HCT116 (cell line): ENCODE data around the gene ITPR1. TPM values are rescaled to one million over a fixed set of nuclear protein-coding genes. Genes with fewer than 3 reads are reported as not detected.

ENCODE experiments used
- ATAC-seq: fragments of 200-7000 bp; cut with Tn5 transposase; 2 replicates; pipeline ENCODE4 v1.9.1; 2020; ENCODE audit warnings: mild to moderate bottlenecking, moderate library complexity
- BruUV-seq: library from RNA; stranded (reverse); fragments of 400-500 nt; replicated peaks from 2 replicates; lab custom pipeline; 2021; lab: Mats Ljungman, UMichigan
- CTCF ChIA-PET: fragments of 300-600 bp; sonication (Branson Sonifier 250); formaldehyde crosslinking; loops from one replicate; lab custom pipeline; 2021; ENCODE audit warnings: antibody characterized with exemption; lab: Charles Lee
- POLR2A ChIA-PET: fragments of 300-600, 350-600 bp; sonication (Branson Sonifier 250); formaldehyde crosslinking; loops from one replicate; lab custom pipeline; 2021; ENCODE audit warnings: antibody characterized with exemption; lab: Charles Lee
- RAD21 ChIA-PET, 2 experiments: fragments of 300-600 bp; sonication (Branson Sonifier 250); formaldehyde crosslinking; loops; one replicate each; lab custom pipeline; 2023; ENCODE audit warnings: low total read pairs in 2 of 2; ENCODE audit not compliant: uncharacterized antibody in 2 of 2, unreplicated experiment in 2 of 2, low non-redundant PET in 1 of 2; lab: Charles Lee
- DNase-seq: peaks from one replicate; pipeline ENCODE4 v3.0.0-alpha.2; 2010; ENCODE audit warnings: low read depth, low spot score
- H2AFZ ChIP-seq: fragments of 200-600 bp; shearing (Covaris generic), sonication (generic); 2 replicates; pipeline ENCODE4 v1.6.1; 2017; ENCODE audit warnings: low read depth, mixed run types, mixed read lengths, antibody characterized with exemption, low read length; ENCODE audit not compliant: poor library complexity, severe bottlenecking
- H3K27ac ChIP-seq: 2 replicates; pipeline ENCODE4 v1.5.1; 2012; ENCODE audit warnings: low read depth, low read length
- H3K27me3 ChIP-seq: fragments of 200-600 bp; sonication (generic); 2 replicates; pipeline ENCODE4 v1.6.1; 2016; ENCODE audit warnings: mixed run types, low read length, mixed read lengths; ENCODE audit not compliant: insufficient read depth
- H3K36me3 ChIP-seq, 2 experiments: fragments of 200-500 bp in 1 of 2; fragments of 200-600 bp in 1 of 2; sonication (Bioruptor generic) in 1 of 2; sonication (generic) in 1 of 2; 2 replicates each; pipeline versions ENCODE4 v1.5.1 to v1.6.1; 2014 to 2016; ENCODE audit warnings: low read length in 2 of 2, inconsistent platforms in 1 of 2, mixed read lengths in 1 of 2, mixed run types in 1 of 2; ENCODE audit not compliant: insufficient read depth in 2 of 2, control insufficient read depth in 1 of 2
- H3K4me1 ChIP-seq, 2 experiments: fragments of 200-600 bp in 1 of 2; sonication (generic) in 1 of 2; 2 replicates each; pipeline versions ENCODE4 v1.5.1 to v1.6.1; 2012 to 2017; ENCODE audit warnings: low read length in 2 of 2, inconsistent platforms in 1 of 2, mild to moderate bottlenecking in 1 of 2, mixed read lengths in 1 of 2, mixed run types in 1 of 2, moderate library complexity in 1 of 2; ENCODE audit not compliant: insufficient read depth in 2 of 2, control insufficient read depth in 1 of 2
- H3K4me2 ChIP-seq: fragments of 200-600 bp; sonication (generic); 2 replicates; pipeline ENCODE4 v1.6.1; 2017; ENCODE audit warnings: mixed run types, low read length, mixed read lengths
- H3K4me3 ChIP-seq, 2 experiments: fragments of 200-600 bp in 1 of 2; sonication (generic) in 1 of 2; replicated peaks in 1 of 2; 2 replicates each; pipeline ENCODE4 v1.5.1; 2011 to 2016; ENCODE audit warnings: low read length in 2 of 2, control low read depth in 1 of 2, low read depth in 1 of 2, mild to moderate bottlenecking in 1 of 2, mixed read lengths in 1 of 2, mixed run types in 1 of 2
- H3K79me2 ChIP-seq: fragments of 200-600 bp; sonication (generic); 2 replicates; pipeline ENCODE4 v1.6.1; 2017; ENCODE audit warnings: mild to moderate bottlenecking, mixed run types, low read length, moderate library complexity, mixed read lengths; ENCODE audit not compliant: insufficient read depth
- H3K9ac ChIP-seq: fragments of 200-600 bp; sonication (generic); 2 replicates; pipeline ENCODE4 v1.6.1; 2016; ENCODE audit warnings: low read length, mixed read lengths
- H3K9me2 ChIP-seq: fragments of 200-600 bp; sonication (generic), shearing (Covaris generic); 2 replicates; pipeline ENCODE4 v1.6.1; 2017; ENCODE audit warnings: mixed run types, mild to moderate bottlenecking, moderate library complexity; ENCODE audit not compliant: insufficient read depth
- H3K9me3 ChIP-seq, 2 experiments: fragments of 200-500 bp in 1 of 2; fragments of 200-600 bp in 1 of 2; sonication (Bioruptor generic) in 1 of 2; sonication (generic) in 1 of 2; 2 replicates each; pipeline ENCODE4 v1.6.1; 2014 to 2017; ENCODE audit warnings: low read length in 2 of 2, mixed read lengths in 2 of 2, inconsistent platforms in 1 of 2, low read depth in 1 of 2, mild to moderate bottlenecking in 1 of 2, mixed run types in 1 of 2, moderate library complexity in 1 of 2; ENCODE audit not compliant: control insufficient read depth in 1 of 2, insufficient read depth in 1 of 2
- H4K20me1 ChIP-seq: fragments of 200-600 bp; sonication (generic), shearing (Covaris generic); 2 replicates; pipeline ENCODE4 v1.6.1; 2017; ENCODE audit warnings: mixed run types, mild to moderate bottlenecking, moderate library complexity; ENCODE audit not compliant: insufficient read depth
- EGR1 ChIP-seq: IDR thresholded peaks from 2 replicates; pipeline ENCODE4 v1.6.1; 2012; ENCODE audit warnings: low read depth
- ELF1 ChIP-seq: IDR thresholded peaks from 2 replicates; pipeline ENCODE4 v1.6.1; 2012; ENCODE audit warnings: low read depth, borderline replicate concordance
- EZH2phosphoT487 ChIP-seq: fragments of 200-600 bp; IDR thresholded peaks from 2 replicates; pipeline ENCODE4 v1.6.1; 2018; ENCODE audit warnings: antibody characterized with exemption, borderline replicate concordance
- POLR2A ChIP-seq: IDR thresholded peaks from 2 replicates; pipeline ENCODE4 v1.7.0; 2011; ENCODE audit warnings: borderline replicate concordance; ENCODE audit not compliant: insufficient read depth, insufficient read length; ENCODE audit errors: extremely low read depth
- POLR2AphosphoS5 ChIP-seq: IDR thresholded peaks from 2 replicates; pipeline ENCODE4 v1.6.1; 2011; ENCODE audit warnings: mild to moderate bottlenecking, low read depth, low read length, moderate library complexity
- RAD21 ChIP-seq: IDR thresholded peaks from 2 replicates; pipeline ENCODE4 v1.6.1; 2012; ENCODE audit warnings: low read depth, mild to moderate bottlenecking
- SIN3A ChIP-seq: IDR thresholded peaks from 2 replicates; pipeline ENCODE4 v1.6.1; 2012; ENCODE audit warnings: low read depth
- SP1 ChIP-seq: IDR thresholded peaks from 2 replicates; pipeline ENCODE4 v1.6.1; 2012; ENCODE audit warnings: low read depth
- SRF ChIP-seq: IDR thresholded peaks from 2 replicates; pipeline ENCODE4 v1.6.1; 2012; ENCODE audit warnings: low read depth
- TCF7L2 ChIP-seq: IDR thresholded peaks from 2 replicates; pipeline ENCODE4 v1.7.0; 2011; ENCODE audit warnings: borderline replicate concordance, inconsistent platforms; ENCODE audit not compliant: insufficient read depth, insufficient read length; ENCODE audit errors: extremely low read depth
- ZBTB33 ChIP-seq: IDR thresholded peaks from 2 replicates; pipeline ENCODE4 v1.6.1; 2011; ENCODE audit warnings: mild to moderate bottlenecking, low read length, moderate library complexity; ENCODE audit not compliant: insufficient replicate concordance; ENCODE audit errors: extremely low read depth
- ZFX ChIP-seq: fragments of 450-650 bp; IDR thresholded peaks from 2 replicates; pipeline ENCODE4 v1.6.1; 2017
- ZNF274 ChIP-seq: fragments of 200-500 bp; sonication (Bioruptor generic); IDR thresholded peaks from 2 replicates; pipeline ENCODE4 v1.6.1; 2014; ENCODE audit warnings: mild to moderate bottlenecking, low read depth, low read length, inconsistent platforms
- intact Hi-C: fragments of 100-400 bp; cut with micrococcal nuclease; formaldehyde crosslinking; loops from 2 replicates; pipeline ENCODE4 v1.10.0; 2022
- total RNA-seq: library from RNA; stranded (reverse); gene quantifications from one replicate; pipeline ENCODE4 v1.2.1, GENCODE V29; 2021; ENCODE audit not compliant: unreplicated experiment
- TF ChIP-seq, protein P1 (sequence below): IDR thresholded peaks from 2 replicates; pipeline ENCODE4 v1.6.1; 2012; ENCODE audit warnings: low read depth
- TF ChIP-seq, protein P2 (sequence below): IDR thresholded peaks from 2 replicates; pipeline ENCODE4 v1.6.1; 2012

Gene ITPR1
- total RNA-seq, 1 experiment from 2014 or later: 9.2 TPM

- RAD21 ChIA-PET: no interaction called here
- ATAC-seq: no peak
- Histone ChIP-seq H4K20me1 (no peaks in the 10 kb centered on the region), H3K36me3 (no peaks in the 10 kb centered on the region), H3K79me2 (no peaks in the 10 kb centered on the region), H3K4me3 (no peak overlapping the region), H3K27me3 (peaks cover 4% of the 10 kb centered on the region), H3K9me2 (no peaks in the 10 kb centered on the region), H2AFZ (no peak overlapping the region), H3K27ac (no peak overlapping the region), H3K9me3 (no peaks in the 10 kb centered on the region), H3K4me2 (no peak overlapping the region), H3K4me1 (peaks cover 17% of the 10 kb centered on the region in 2 experiments), H3K9ac (no peak overlapping the region)
- POLR2A ChIA-PET: no interaction called here
- BruUV-seq: no TSS peak
- TF ChIP-seq ZFX (no peak), SRF (no peak)
- CTCF ChIA-PET: no interaction called here
- intact Hi-C loops: no loop called here
- DNase-seq: no peak
Measured at GRCh38 chr3:4743371-4743770, 250.2 kb downstream of the ITPR1 start.

- Histone ChIP-seq H3K9ac (no peak overlapping the region), H3K36me3 (no peaks in the 10 kb centered on the region), H4K20me1 (no peaks in the 10 kb centered on the region), H3K4me1 (peaks cover 17% of the 10 kb centered on the region in 2 experiments), H3K9me2 (no peaks in the 10 kb centered on the region), H3K4me2 (no peak overlapping the region), H3K27ac (no peak overlapping the region), H3K4me3 (no peak overlapping the region), H3K9me3 (no peaks in the 10 kb centered on the region), H2AFZ (no peak overlapping the region), H3K79me2 (no peaks in the 10 kb centered on the region), H3K27me3 (peaks cover 4% of the 10 kb centered on the region)
- ATAC-seq (no peak), DNase-seq (no peak)
- intact Hi-C loops: no loop called here
- ChIA-PET CTCF (no interaction called here), POLR2A (no interaction called here), RAD21 (no interaction called here)
- no TSS peak for BruUV-seq
- TF ChIP-seq SIN3A (no peak), POLR2AphosphoS5 (no peak), ZBTB33 (no peak), ZNF274 (no peak), TCF7L2 (no peak), RAD21 (no peak), EGR1 (no peak), EZH2phosphoT487 (no peak), SP1 (no peak), POLR2A (no peak), ELF1 (no peak)
- TF ChIP-seq, protein P1, sequence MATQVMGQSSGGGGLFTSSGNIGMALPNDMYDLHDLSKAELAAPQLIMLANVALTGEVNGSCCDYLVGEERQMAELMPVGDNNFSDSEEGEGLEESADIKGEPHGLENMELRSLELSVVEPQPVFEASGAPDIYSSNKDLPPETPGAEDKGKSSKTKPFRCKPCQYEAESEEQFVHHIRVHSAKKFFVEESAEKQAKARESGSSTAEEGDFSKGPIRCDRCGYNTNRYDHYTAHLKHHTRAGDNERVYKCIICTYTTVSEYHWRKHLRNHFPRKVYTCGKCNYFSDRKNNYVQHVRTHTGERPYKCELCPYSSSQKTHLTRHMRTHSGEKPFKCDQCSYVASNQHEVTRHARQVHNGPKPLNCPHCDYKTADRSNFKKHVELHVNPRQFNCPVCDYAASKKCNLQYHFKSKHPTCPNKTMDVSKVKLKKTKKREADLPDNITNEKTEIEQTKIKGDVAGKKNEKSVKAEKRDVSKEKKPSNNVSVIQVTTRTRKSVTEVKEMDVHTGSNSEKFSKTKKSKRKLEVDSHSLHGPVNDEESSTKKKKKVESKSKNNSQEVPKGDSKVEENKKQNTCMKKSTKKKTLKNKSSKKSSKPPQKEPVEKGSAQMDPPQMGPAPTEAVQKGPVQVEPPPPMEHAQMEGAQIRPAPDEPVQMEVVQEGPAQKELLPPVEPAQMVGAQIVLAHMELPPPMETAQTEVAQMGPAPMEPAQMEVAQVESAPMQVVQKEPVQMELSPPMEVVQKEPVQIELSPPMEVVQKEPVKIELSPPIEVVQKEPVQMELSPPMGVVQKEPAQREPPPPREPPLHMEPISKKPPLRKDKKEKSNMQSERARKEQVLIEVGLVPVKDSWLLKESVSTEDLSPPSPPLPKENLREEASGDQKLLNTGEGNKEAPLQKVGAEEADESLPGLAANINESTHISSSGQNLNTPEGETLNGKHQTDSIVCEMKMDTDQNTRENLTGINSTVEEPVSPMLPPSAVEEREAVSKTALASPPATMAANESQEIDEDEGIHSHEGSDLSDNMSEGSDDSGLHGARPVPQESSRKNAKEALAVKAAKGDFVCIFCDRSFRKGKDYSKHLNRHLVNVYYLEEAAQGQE: no peak
- TF ChIP-seq, protein P2, sequence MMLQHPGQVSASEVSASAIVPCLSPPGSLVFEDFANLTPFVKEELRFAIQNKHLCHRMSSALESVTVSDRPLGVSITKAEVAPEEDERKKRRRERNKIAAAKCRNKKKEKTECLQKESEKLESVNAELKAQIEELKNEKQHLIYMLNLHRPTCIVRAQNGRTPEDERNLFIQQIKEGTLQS: no peak
Measured at GRCh38 chr3:4744405-4745234, 251.5 kb downstream of the ITPR1 start.
